Gastroesophageal sphincter (tissue), 3 donors: Measurements from ENCODE around the gene ATP8A1.
A peak's percentile ranks its signal among the peaks of the same experiment; 100 is the strongest.

Source experiments
- CTCF ChIP-seq, 4 experiments: fragments of 200-600 bp in 2 of 4; fragments of 450-650 bp in 2 of 4; sonication (generic) in 1 of 4; IDR thresholded peaks; one replicate each; pipeline ENCODE4 v1.5.1; 2017 to 2019; ENCODE audit warnings: antibody characterized with exemption in 4 of 4, mild to moderate bottlenecking in 2 of 4, moderate library complexity in 2 of 4
- POLR2A ChIP-seq, 2 donors: fragments of 450-650 bp; IDR thresholded peaks; one replicate each; pipeline ENCODE4 v1.6.1; 2017; ENCODE audit warnings: antibody characterized with exemption in 2 of 2, mild to moderate bottlenecking in 2 of 2, moderate library complexity in 1 of 2

GRCh38 chr4:42371305-42372252, 285.3 kb downstream of the ATP8A1 start:
- TF ChIP-seq CTCF (IDR thresholded peaks at IDR 0.05) (peak; percentile 11 to 52 (median 26)), POLR2A (IDR thresholded peaks at IDR 0.05) (no peak)
